GM12878 (cell line): ENCODE results near the gene RAB3B. TPM values are rescaled to one million over a fixed set of nuclear protein-coding genes. Genes with fewer than 3 reads are reported as not detected.

ENCODE experiments used
- ATAC-seq: fragments of 200-7000 bp; cut with Tn5 transposase; 3 replicates; pipeline ENCODE4 v1.9.1; 2020; ENCODE audit warnings: mild to moderate bottlenecking, moderate library complexity
- BruUV-seq: library from RNA; stranded (reverse); fragments of 400-500 nt; replicated peaks from 2 replicates; lab custom pipeline; 2021; lab: Mats Ljungman, UMichigan
- CTCF ChIA-PET: fragments of 300-600 bp; sonication (Branson Sonifier 250); formaldehyde crosslinking; extraction: SDS; loops from one replicate; lab custom pipeline; 2021; ENCODE audit warnings: inconsistent platforms; lab: Yijun Ruan, JAX
- POLR2A ChIA-PET: fragments of 350-600 bp; formaldehyde crosslinking; extraction: SDS; loops from one replicate; lab custom pipeline; 2021; ENCODE audit warnings: inconsistent platforms; lab: Charles Lee
- RAD21 ChIA-PET: fragments of 300-600 bp; sonication (Branson Sonifier 250); formaldehyde crosslinking; loops from one replicate; lab custom pipeline; 2023; ENCODE audit warnings: antibody characterized with exemption; ENCODE audit not compliant: unreplicated experiment; lab: Charles Lee
- SMC1A ChIA-PET: fragments of 300-600 bp; sonication (Branson Sonifier 250); formaldehyde crosslinking; loops from one replicate; lab custom pipeline; 2023; ENCODE audit not compliant: unreplicated experiment, uncharacterized antibody; lab: Charles Lee
- DNase-seq: peaks from one replicate; pipeline ENCODE4 v3.0.0-alpha.2; 2011; ENCODE audit warnings: low read depth, low spot score
- FAIRE-seq: peaks from 3 replicates; lab custom pipeline; 2011; peaks lifted over from hg19 to GRCh38; lab: Jason Lieb, UNC
- H2AFZ ChIP-seq: 2 replicates; pipeline ENCODE4 v1.6.0; 2011; ENCODE audit warnings: low read depth, low read length, control low read depth; ENCODE audit not compliant: control insufficient read depth
- H3K27ac ChIP-seq: 2 replicates; pipeline ENCODE4 v1.5.1; 2011; ENCODE audit warnings: control low read depth; ENCODE audit not compliant: control insufficient read depth, insufficient read depth
- H3K27me3 ChIP-seq, 2 experiments: replicated peaks in 1 of 2; 2 replicates each; pipeline versions ENCODE4 v1.6.0 to v1.6.1; 2011; ENCODE audit warnings: low read length in 1 of 2; ENCODE audit not compliant: control insufficient read depth in 2 of 2, insufficient read depth in 2 of 2
- H3K36me3 ChIP-seq, 2 experiments: 2 replicates each; pipeline ENCODE4 v1.5.1; 2011; ENCODE audit warnings: low read length in 1 of 2; ENCODE audit not compliant: control insufficient read depth in 2 of 2, insufficient read depth in 2 of 2
- H3K4me1 ChIP-seq: 2 replicates; pipeline ENCODE4 v1.6.1; 2011; ENCODE audit warnings: mild to moderate bottlenecking, low read length, moderate library complexity, mixed read lengths; ENCODE audit not compliant: control insufficient read depth, insufficient read depth
- H3K4me2 ChIP-seq: 2 replicates; pipeline ENCODE4 v1.6.0; 2011; ENCODE audit warnings: control low read depth; ENCODE audit not compliant: control insufficient read depth, insufficient read depth
- H3K4me3 ChIP-seq: fragments of 200-600 bp; sonication (generic); 2 replicates; pipeline ENCODE4 v1.5.1; 2016
- H3K79me2 ChIP-seq: 2 replicates; pipeline ENCODE4 v1.6.0; 2011; ENCODE audit warnings: low read length; ENCODE audit not compliant: control insufficient read depth, insufficient read depth
- H3K9ac ChIP-seq: 2 replicates; pipeline ENCODE4 v1.8.0; 2011; ENCODE audit warnings: low read length, control low read depth, mixed read lengths; ENCODE audit not compliant: control insufficient read depth, insufficient read depth
- H3K9me3 ChIP-seq: replicated peaks from 3 replicates; pipeline ENCODE4 v1.5.1; 2011; ENCODE audit warnings: mild to moderate bottlenecking, low read length; ENCODE audit not compliant: control insufficient read depth, insufficient read depth
- H4K20me1 ChIP-seq: 2 replicates; pipeline ENCODE4 v1.6.0; 2011; ENCODE audit not compliant: control insufficient read depth, insufficient read depth
- BACH1 ChIP-seq: fragments of 450-650 bp; IDR thresholded peaks from 2 replicates; pipeline ENCODE4 v1.6.1; 2017; ENCODE audit warnings: mild to moderate bottlenecking, borderline replicate concordance
- GATAD2B ChIP-seq: fragments of 450-650 bp; conservative IDR thresholded peaks from 2 replicates; pipeline ENCODE4 v1.6.1; 2017; ENCODE audit warnings: low read depth, mild to moderate bottlenecking, moderate library complexity
- HDAC6 ChIP-seq: fragments of 200-600 bp; sonication (generic); IDR thresholded peaks from one replicate; pipeline ENCODE4 v1.8.0; 2017; ENCODE audit warnings: antibody characterized with exemption; ENCODE audit not compliant: unreplicated experiment
- MYB ChIP-seq: fragments of 150-350 bp; IDR thresholded peaks from 2 replicates; pipeline ENCODE4 v1.6.1; 2014; ENCODE audit warnings: mild to moderate bottlenecking, low read depth, low read length, borderline replicate concordance
- RBBP5 ChIP-seq: fragments of 200-600 bp; sonication (generic); conservative IDR thresholded peaks from 2 replicates; pipeline ENCODE4 v1.6.1; 2016
- SPI1 ChIP-seq: IDR thresholded peaks from 2 replicates; pipeline ENCODE4 v1.6.1; 2011; ENCODE audit warnings: low read depth, mild to moderate bottlenecking, low read length, moderate library complexity, borderline replicate concordance; ENCODE audit not compliant: insufficient read depth
- WRNIP1 ChIP-seq: IDR thresholded peaks from 2 replicates; pipeline ENCODE4 v1.6.1; 2011; ENCODE audit warnings: low read depth, low read length, improper control_type of control experiment, borderline replicate concordance
- ZBTB11 ChIP-seq: fragments of 450-650 bp; formaldehyde crosslinking; IDR thresholded peaks from 2 replicates; pipeline ENCODE4 v1.5.0; 2022; ENCODE audit warnings: mild to moderate bottlenecking, missing genetic modification characterization
- ZZZ3 ChIP-seq: IDR thresholded peaks from 2 replicates; pipeline ENCODE4 v1.6.1; 2011; ENCODE audit warnings: low read depth; ENCODE audit not compliant: control insufficient read depth, insufficient read length
- WGBS: methylation state at CpG from one replicate; pipeline ENCODE4 v1.1.6; 2016; ENCODE audit warnings: low lambda C conversion rate; ENCODE audit not compliant: insufficient replicate concordance, insufficient coverage; ENCODE audit errors: missing lambda C conversion rate; 5-methylcytosine and 5-hydroxymethylcytosine counted together
- in situ Hi-C: fragments of 300-500 bp; cut with MboI; formaldehyde crosslinking; loops from 9 replicates; pipeline ENCODE4 v1.14.3; 2018; ENCODE audit warnings: mixed read lengths
- intact Hi-C: fragments of 100-400 bp; cut with micrococcal nuclease; formaldehyde crosslinking; loops from one replicate; pipeline ENCODE4 v1.14.2; 2022; ENCODE audit not compliant: unreplicated experiment
- polyA plus RNA-seq, 11 experiments: library from polyadenylated mRNA; depleted of rRNA in 4 of 11; unstranded in 6 of 11; stranded (reverse) in 5 of 11; fragments of >200 nt; fragmentation: Nextera tagmentation in 4 of 11; fragmentation: Illumina TruSeq in 1 of 11; extraction: Ambion mirVana in 4 of 11; extraction: Trizol in 1 of 11; gene quantifications; 1 replicate in 1 of 11; 2 replicates in 10 of 11; pipeline versions ENCODE4 v1.2.1 to v1.2.3, GENCODE V29; 2011 to 2016; ENCODE audit warnings: inconsistent platforms in 2 of 11, missing spikeins in 2 of 11, low read depth in 1 of 11
- total RNA-seq, 4 experiments: library from RNA; depleted of rRNA in 3 of 4; stranded (reverse); fragments of >200 nt in 3 of 4; fragmentation: Illumina TruSeq in 1 of 4; extraction: Trizol in 1 of 4; gene quantifications; 2 replicates each; pipeline versions ENCODE4 v1.2.1 to v1.2.3, GENCODE V29; 2013 to 2021

Gene RAB3B
- total and polyA plus RNA-seq, 10 of the 15 experiments (the other 5 are each of a cell fraction or from before 2014, with no cell fraction given) = 0.05 to 0.32 (median 0.24) TPM

- TF ChIP-seq GATAD2B (no peak), BACH1 (no peak)
These were observed 70.4 kb downstream of the RAB3B start (continued) for GRCh38 chr1:51920130-51920529.

- TF ChIP-seq MYB (no peak), ZZZ3 (no peak), ZBTB11 (CRISPR knock-in tag) (no peak), SPI1 (no peak), RBBP5 (no peak), WRNIP1 (no peak), HDAC6 (no peak)
- TF ChIP-seq, all 136 proteins: peak for 0
- H2AFZ ChIP-seq = no peak overlapping the region
- H3K9me3 ChIP-seq = no peaks in the 10 kb centered on the region
- no peaks in the 10 kb centered on the region for H3K4me1 ChIP-seq
- no peaks in the 10 kb centered on the region for H4K20me1 ChIP-seq
- no peaks in the 10 kb centered on the region for H3K27me3 ChIP-seq
- H3K9ac ChIP-seq = no peak overlapping the region
- DNase-seq (no peak), ATAC-seq (no peak), FAIRE-seq (no peak)
- in situ Hi-C loops (no loop called here), intact Hi-C loops (no loop called here)
- H3K36me3 ChIP-seq = no peaks in the 10 kb centered on the region
- POLR2A ChIA-PET = no interaction called here
- no peak overlapping the region for H3K27ac ChIP-seq
- WGBS = 65% methylated on average over 10 of the region's 10 CpGs
- no peak overlapping the region for H3K4me3 ChIP-seq
- H3K4me2 ChIP-seq = no peak overlapping the region
- no peaks in the 10 kb centered on the region for H3K79me2 ChIP-seq
- BruUV-seq = no TSS peak
- CTCF ChIA-PET = no interaction called here
- RAD21 ChIA-PET = no interaction called here
- SMC1A ChIA-PET = interaction anchor here (1.4 to 1.6 kb wide), 3 partner anchors 20 to 82 kb away, joined by 3 to 4 read pairs (median 3); no protein-coding TSS in a partner anchor
These were observed 70.8 kb downstream of the RAB3B start for GRCh38 chr1:51919684-51920083.
